HEK293 (cell line): ENCODE results near the gene CABP1.

Experiments used
- CTCF ChIA-PET: fragments of 350-600 bp; formaldehyde crosslinking; extraction: SDS; loops from one replicate; lab custom pipeline; 2021; ENCODE audit warnings: antibody characterized with exemption; lab: Yijun Ruan, JAX
- POLR2A ChIA-PET: fragments of 300-600 bp; formaldehyde crosslinking; extraction: SDS; loops from one replicate; lab custom pipeline; 2020; ENCODE audit warnings: antibody characterized with exemption, inconsistent platforms; lab: Yijun Ruan, JAX
- H3K27ac ChIP-seq: fragments of 200-500 bp; sonication (Bioruptor generic); 2 replicates; pipeline ENCODE4 v1.5.1; 2014; ENCODE audit warnings: low read depth, low read length, control low read depth, inconsistent platforms; ENCODE audit errors: extremely low read depth
- H3K36me3 ChIP-seq, 2 experiments: fragments of 200-500 bp in 1 of 2; sonication (Bioruptor generic) in 1 of 2; 1 replicate in 1 of 2; 2 replicates in 1 of 2; pipeline ENCODE4 v1.5.1; 2014 to 2017; ENCODE audit warnings: inconsistent platforms in 2 of 2, low read length in 2 of 2; ENCODE audit not compliant: control insufficient read depth in 2 of 2, insufficient read depth in 1 of 2
- H3K4me1 ChIP-seq: fragments of 200-500 bp; sonication (Bioruptor generic); 2 replicates; pipeline ENCODE4 v1.5.1; 2014; ENCODE audit warnings: mild to moderate bottlenecking, low read length, inconsistent platforms; ENCODE audit not compliant: control insufficient read depth, insufficient read depth
- H3K4me3 ChIP-seq: 2 replicates; pipeline ENCODE4 v1.5.1; 2011; ENCODE audit warnings: low read depth, mild to moderate bottlenecking, control low read depth, low read length, moderate library complexity
- H3K9me3 ChIP-seq: fragments of 200-500 bp; sonication (Bioruptor generic); 2 replicates; pipeline ENCODE4 v1.5.1; 2014; ENCODE audit warnings: low read depth, low read length, inconsistent platforms; ENCODE audit not compliant: control insufficient read depth, insufficient read depth
- BCL11A ChIP-seq: fragments of 450-650 bp; formaldehyde crosslinking; IDR thresholded peaks from 2 replicates; pipeline ENCODE4 v1.5.1; 2016; ENCODE audit warnings: low read depth, missing biosample characterization, missing genetic modification characterization
- PRDM1 ChIP-seq: fragments of 450-650 bp; formaldehyde crosslinking; IDR thresholded peaks from 2 replicates; pipeline ENCODE4; 2016; ENCODE audit warnings: missing biosample characterization, missing genetic modification characterization
- PRDM6 ChIP-seq: fragments of 450-650 bp; formaldehyde crosslinking; IDR thresholded peaks from 2 replicates; pipeline ENCODE4 v1.5.1; 2017; ENCODE audit warnings: missing biosample characterization, missing genetic modification characterization
- YY1 ChIP-seq: fragments of 450-650 bp; formaldehyde crosslinking; IDR thresholded peaks from 2 replicates; pipeline ENCODE4 v1.5.1; 2018; ENCODE audit warnings: missing biosample characterization, missing genetic modification characterization
- ZBTB10 ChIP-seq: fragments of 450-650 bp; formaldehyde crosslinking; IDR thresholded peaks from 2 replicates; pipeline ENCODE4 v1.5.1; 2016; ENCODE audit warnings: missing biosample characterization, missing genetic modification characterization
- ZFP3 ChIP-seq: fragments of 450-650 bp; formaldehyde crosslinking; IDR thresholded peaks from 2 replicates; pipeline ENCODE4 v1.5.1; 2016; ENCODE audit warnings: low read depth, missing biosample characterization, missing genetic modification characterization
- ZFP69B ChIP-seq: fragments of 450-650 bp; formaldehyde crosslinking; IDR thresholded peaks from 2 replicates; pipeline ENCODE4 v1.5.1; 2016; ENCODE audit warnings: missing biosample characterization, missing genetic modification characterization
- ZNF248 ChIP-seq: fragments of 450-650 bp; formaldehyde crosslinking; IDR thresholded peaks from 2 replicates; pipeline ENCODE4 v1.5.1; 2017; ENCODE audit warnings: missing biosample characterization, missing genetic modification characterization
- ZNF645 ChIP-seq: fragments of 450-650 bp; formaldehyde crosslinking; IDR thresholded peaks from 2 replicates; pipeline ENCODE4; 2016; ENCODE audit warnings: missing biosample characterization, missing genetic modification characterization
- ZNF791 ChIP-seq: fragments of 450-650 bp; formaldehyde crosslinking; IDR thresholded peaks from 2 replicates; pipeline ENCODE4 v1.5.1; 2016; ENCODE audit warnings: missing biosample characterization, missing genetic modification characterization
- ZNF792 ChIP-seq: fragments of 450-650 bp; formaldehyde crosslinking; IDR thresholded peaks from 2 replicates; pipeline ENCODE4 v1.5.1; 2016; ENCODE audit warnings: missing biosample characterization, missing genetic modification characterization
- ZSCAN16 ChIP-seq: fragments of 450-650 bp; formaldehyde crosslinking; IDR thresholded peaks from 2 replicates; pipeline ENCODE4 v1.5.1; 2016; ENCODE audit warnings: missing biosample characterization, missing genetic modification characterization
- TF ChIP-seq, protein P1 (sequence below): fragments of 450-650 bp; formaldehyde crosslinking; IDR thresholded peaks from 2 replicates; pipeline ENCODE4 v1.5.1; 2016; ENCODE audit warnings: missing biosample characterization, missing genetic modification characterization, low read depth
- TF ChIP-seq, protein P2 (sequence below): fragments of 450-650 bp; formaldehyde crosslinking; IDR thresholded peaks from 2 replicates; pipeline ENCODE4 v1.5.1; 2016; ENCODE audit warnings: missing biosample characterization, missing genetic modification characterization

Gene CABP1

DNA sequence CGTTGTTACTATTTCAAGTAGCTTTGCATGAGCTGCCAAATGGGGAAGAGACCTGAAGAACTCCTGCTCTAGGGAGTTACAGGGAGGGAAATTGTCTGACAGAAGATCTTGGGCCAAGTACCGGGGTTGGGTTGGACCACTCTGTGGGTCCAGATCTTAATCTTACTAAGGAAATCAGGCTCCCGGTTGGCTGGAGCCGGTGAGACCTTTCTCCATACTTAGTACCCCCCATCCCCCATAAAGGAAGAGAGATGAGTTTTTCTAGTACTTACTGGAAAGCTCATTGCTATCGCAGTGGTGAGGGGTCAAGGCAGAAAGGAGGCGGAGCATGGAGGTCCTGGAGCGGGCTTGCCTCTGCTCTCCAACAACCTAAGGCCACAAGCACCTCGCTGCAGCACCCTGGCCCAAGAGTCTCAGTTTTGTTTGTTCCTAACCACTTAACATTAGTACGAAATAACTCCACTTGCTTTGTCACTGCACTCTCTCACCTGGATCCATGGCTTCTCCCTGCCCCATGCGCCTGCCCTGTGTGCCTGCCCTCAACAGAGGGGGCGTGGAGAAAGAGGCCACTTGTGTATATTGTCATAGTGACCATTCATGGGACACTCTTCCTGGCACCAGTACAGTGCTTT lies 63.0 kb downstream of the CABP1 start:
- H3K27ac ChIP-seq = no peak overlapping the region
- CTCF ChIA-PET = interaction anchor here (0.6 to 1.3 kb wide), 3 partner anchors 62 to 393 kb away, joined by 3 to 5 read pairs (median 3); no protein-coding TSS in a partner anchor
- H3K4me1 ChIP-seq = no peaks in the 10 kb centered on the region
- H3K9me3 ChIP-seq = no peaks in the 10 kb centered on the region
- H3K4me3 ChIP-seq = no peak overlapping the region
- H3K36me3 ChIP-seq = peaks cover 22 to 57% of the 10 kb centered on the region in 2 experiments
- POLR2A ChIA-PET = no interaction called here
- TF ChIP-seq, protein P1, sequence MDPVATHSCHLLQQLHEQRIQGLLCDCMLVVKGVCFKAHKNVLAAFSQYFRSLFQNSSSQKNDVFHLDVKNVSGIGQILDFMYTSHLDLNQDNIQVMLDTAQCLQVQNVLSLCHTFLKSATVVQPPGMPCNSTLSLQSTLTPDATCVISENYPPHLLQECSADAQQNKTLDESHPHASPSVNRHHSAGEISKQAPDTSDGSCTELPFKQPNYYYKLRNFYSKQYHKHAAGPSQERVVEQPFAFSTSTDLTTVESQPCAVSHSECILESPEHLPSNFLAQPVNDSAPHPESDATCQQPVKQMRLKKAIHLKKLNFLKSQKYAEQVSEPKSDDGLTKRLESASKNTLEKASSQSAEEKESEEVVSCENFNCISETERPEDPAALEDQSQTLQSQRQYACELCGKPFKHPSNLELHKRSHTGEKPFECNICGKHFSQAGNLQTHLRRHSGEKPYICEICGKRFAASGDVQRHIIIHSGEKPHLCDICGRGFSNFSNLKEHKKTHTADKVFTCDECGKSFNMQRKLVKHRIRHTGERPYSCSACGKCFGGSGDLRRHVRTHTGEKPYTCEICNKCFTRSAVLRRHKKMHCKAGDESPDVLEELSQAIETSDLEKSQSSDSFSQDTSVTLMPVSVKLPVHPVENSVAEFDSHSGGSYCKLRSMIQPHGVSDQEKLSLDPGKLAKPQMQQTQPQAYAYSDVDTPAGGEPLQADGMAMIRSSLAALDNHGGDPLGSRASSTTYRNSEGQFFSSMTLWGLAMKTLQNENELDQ (tag by site-specific recombination) = no peak
- TF ChIP-seq ZSCAN16 (tag by site-specific recombination) = no peak
- no peak for TF ChIP-seq ZNF248 (tag by site-specific recombination)
- TF ChIP-seq YY1 = no peak
- no peak for TF ChIP-seq ZFP3 (tag by site-specific recombination)
- no peak for TF ChIP-seq ZNF791
- TF ChIP-seq ZBTB10 (tag by site-specific recombination) = no peak
- no peak for TF ChIP-seq PRDM6
- no peak for TF ChIP-seq ZNF792 (tag by site-specific recombination)

- no peaks in the 10 kb centered on the region for H3K9me3 ChIP-seq
- CTCF ChIA-PET = no interaction called here
Measured at GRCh38 chr12:120705618-120706017, 65.2 kb downstream of the CABP1 start.

DNA sequence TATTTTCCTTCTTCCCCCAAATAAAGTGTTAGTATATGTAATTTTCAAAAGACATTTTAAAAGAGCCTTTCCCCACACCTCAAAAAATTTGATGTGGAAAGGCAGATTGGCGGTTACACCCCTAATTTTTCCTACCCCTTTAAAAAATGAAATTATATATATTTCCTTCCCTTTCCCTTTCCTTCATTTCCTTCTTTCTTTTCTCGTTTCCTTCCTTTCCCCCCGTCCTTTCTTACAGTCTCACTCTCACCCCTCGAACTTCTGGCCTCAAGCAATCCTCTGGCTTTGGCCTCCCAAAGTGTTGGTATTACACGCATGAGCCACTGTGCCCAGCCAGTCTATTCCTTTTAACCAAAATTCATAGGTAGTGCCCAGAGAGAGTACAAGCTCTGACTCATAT lies 65.6 kb downstream of the CABP1 start:
- Histone ChIP-seq H3K36me3 (peaks cover 10 to 31% of the 10 kb centered on the region in 2 experiments; a peak in 2 of 3 replicates), H3K4me3 (no peak overlapping the region), H3K4me1 (peaks cover 3% of the 10 kb centered on the region; the same call in 1 of the 2 replicates), H3K27ac (no peak overlapping the region), H3K9me3 (no peaks in the 10 kb centered on the region)
- POLR2A ChIA-PET = no interaction called here
- CTCF ChIA-PET = no interaction called here
- TF ChIP-seq PRDM1 = peak; percentile 95
- no peak for TF ChIP-seq ZNF645 (tag by site-specific recombination)

More at GRCh38 chr12:120705618-120706017, 65.2 kb downstream of the CABP1 start:
- Histone ChIP-seq H3K4me1 (peaks cover 3% of the 10 kb centered on the region; the same call in 1 of the 2 replicates), H3K27ac (no peak overlapping the region)
- TF ChIP-seq ZFP69B (tag by site-specific recombination) = 0 out of 2 replicates have a peak, but pooled peaks have one; percentile 31
- TF ChIP-seq, protein P2, sequence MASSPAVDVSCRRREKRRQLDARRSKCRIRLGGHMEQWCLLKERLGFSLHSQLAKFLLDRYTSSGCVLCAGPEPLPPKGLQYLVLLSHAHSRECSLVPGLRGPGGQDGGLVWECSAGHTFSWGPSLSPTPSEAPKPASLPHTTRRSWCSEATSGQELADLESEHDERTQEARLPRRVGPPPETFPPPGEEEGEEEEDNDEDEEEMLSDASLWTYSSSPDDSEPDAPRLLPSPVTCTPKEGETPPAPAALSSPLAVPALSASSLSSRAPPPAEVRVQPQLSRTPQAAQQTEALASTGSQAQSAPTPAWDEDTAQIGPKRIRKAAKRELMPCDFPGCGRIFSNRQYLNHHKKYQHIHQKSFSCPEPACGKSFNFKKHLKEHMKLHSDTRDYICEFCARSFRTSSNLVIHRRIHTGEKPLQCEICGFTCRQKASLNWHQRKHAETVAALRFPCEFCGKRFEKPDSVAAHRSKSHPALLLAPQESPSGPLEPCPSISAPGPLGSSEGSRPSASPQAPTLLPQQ (tag by site-specific recombination) = peak; percentile 60
- no peak for TF ChIP-seq BCL11A (tag by site-specific recombination)
- TF ChIP-seq, all 188 proteins: peak for 2
- H3K4me3 ChIP-seq = no peak overlapping the region
- peaks cover 10 to 36% of the 10 kb centered on the region in 2 experiments for H3K36me3 ChIP-seq
- POLR2A ChIA-PET = no interaction called here
